Stomach (tissue), 4 donors: ENCODE results near the gene ARHGAP15.

ENCODE experiments used
- CTCF ChIP-seq, 7 experiments: fragments of 450-650 bp in 4 of 7; fragments of 200-600 bp in 3 of 7; sonication (generic) in 3 of 7; IDR thresholded peaks; one replicate each; pipeline ENCODE4 v1.5.1; 2016 to 2019; ENCODE audit warnings: antibody characterized with exemption in 7 of 7, control low read depth in 2 of 7, mild to moderate bottlenecking in 1 of 7
- EP300 ChIP-seq: sonication (generic); formaldehyde crosslinking; IDR thresholded peaks from one replicate; pipeline ENCODE4 v1.6.1; 2017; ENCODE audit warnings: antibody characterized with exemption
- POLR2A ChIP-seq, 4 donors: fragments of 450-650 bp; IDR thresholded peaks; one replicate each; pipeline ENCODE4 v1.6.1; 2016; ENCODE audit warnings: antibody characterized with exemption in 4 of 4, control low read depth in 2 of 4, mild to moderate bottlenecking in 1 of 4, moderate library complexity in 1 of 4
- POLR2AphosphoS5 ChIP-seq, 3 donors: sonication (generic); formaldehyde crosslinking; IDR thresholded peaks; one replicate each; pipeline ENCODE4 v1.6.1; 2016; ENCODE audit warnings: antibody characterized with exemption in 3 of 3

GRCh38 chr2:143577489-143577888 lies 448.3 kb downstream of the ARHGAP15 start:
- TF ChIP-seq CTCF (IDR thresholded peaks at IDR 0.05) (no peak), EP300 (no peak), POLR2A (IDR thresholded peaks at IDR 0.05) (no peak), POLR2AphosphoS5 (IDR thresholded peaks at IDR 0.05) (no peak)
